IMR-90 (cell line): Measurements from ENCODE around the gene MYCBP2. TPM values are rescaled to one million over a fixed set of nuclear protein-coding genes. Genes with fewer than 3 reads are reported as not detected.

Experiments
- ATAC-seq: fragments of 200-7000 bp; cut with Tn5 transposase; 2 replicates; pipeline ENCODE4 v1.9.1; 2020; ENCODE audit warnings: low read depth, mild to moderate bottlenecking, moderate library complexity
- BruUV-seq: library from RNA; stranded (reverse); fragments of 400-500 nt; replicated peaks from 2 replicates; lab custom pipeline; 2021; lab: Mats Ljungman, UMichigan
- CTCF ChIA-PET: fragments of 300-600 bp; formaldehyde crosslinking; extraction: SDS; loops from one replicate; lab custom pipeline; 2021; ENCODE audit warnings: antibody characterized with exemption; lab: Yijun Ruan, JAX
- POLR2A ChIA-PET: fragments of 300-600 bp; sonication (Branson Sonifier 250); formaldehyde crosslinking; loops from one replicate; lab custom pipeline; 2022; ENCODE audit warnings: antibody characterized with exemption; ENCODE audit not compliant: unreplicated experiment; lab: Charles Lee
- DNase-seq: peaks from one replicate; pipeline ENCODE4 v3.0.0; 2013
- H2AFZ ChIP-seq: replicated peaks from 2 replicates; pipeline ENCODE3; 2013; ENCODE audit warnings: low read length, mild to moderate bottlenecking; ENCODE audit not compliant: poor library complexity
- H2AK5ac ChIP-seq: 2 replicates; pipeline ENCODE4 v1.6.1; 2013; ENCODE audit warnings: low read depth, low read length, inconsistent platforms
- H2AK9ac ChIP-seq: replicated peaks from 2 replicates; pipeline ENCODE3; 2013; ENCODE audit warnings: mild to moderate bottlenecking, low read depth, low read length, moderate library complexity; ENCODE audit not compliant: poor library complexity
- H2BK120ac ChIP-seq: 2 replicates; pipeline ENCODE4 v1.6.1; 2013; ENCODE audit warnings: low read depth, low read length, inconsistent platforms
- H2BK15ac ChIP-seq: 3 replicates; pipeline ENCODE4 v1.6.1; 2013; ENCODE audit warnings: low read depth, low read length, inconsistent platforms
- H2BK20ac ChIP-seq: 2 replicates; pipeline ENCODE4 v1.6.1; 2013; ENCODE audit warnings: low read depth, mild to moderate bottlenecking, inconsistent platforms, low read length, moderate library complexity
- H2BK5ac ChIP-seq: 2 replicates; pipeline ENCODE4 v1.6.1; 2013; ENCODE audit warnings: mild to moderate bottlenecking, low read depth, low read length, inconsistent platforms; ENCODE audit not compliant: poor library complexity, severe bottlenecking
- H3K14ac ChIP-seq: replicated peaks from 2 replicates; pipeline ENCODE4 v1.6.1; 2013; ENCODE audit warnings: low read depth, low read length, inconsistent platforms
- H3K18ac ChIP-seq: 2 replicates; pipeline ENCODE4 v1.6.1; 2013; ENCODE audit warnings: low read depth, low read length, control low read depth
- H3K23ac ChIP-seq: 2 replicates; pipeline ENCODE4 v1.6.1; 2013; ENCODE audit warnings: low read depth, low read length, inconsistent platforms
- H3K27ac ChIP-seq: 2 replicates; pipeline ENCODE4 v1.5.1; 2013; ENCODE audit warnings: mild to moderate bottlenecking, control low read depth, low read length; ENCODE audit not compliant: insufficient read depth
- H3K27me3 ChIP-seq: 2 replicates; pipeline ENCODE4 v1.6.1; 2013; ENCODE audit warnings: low read length; ENCODE audit not compliant: control insufficient read depth, insufficient read depth
- H3K36me3 ChIP-seq: 2 replicates; pipeline ENCODE4 v1.6.1; 2013; ENCODE audit warnings: low read length, mixed read lengths; ENCODE audit not compliant: control insufficient read depth, insufficient read depth
- H3K4ac ChIP-seq: 2 replicates; pipeline ENCODE4 v1.6.1; 2013; ENCODE audit warnings: low read depth, low read length, inconsistent platforms
- H3K4me1 ChIP-seq: 2 replicates; pipeline ENCODE4 v1.6.1; 2013; ENCODE audit warnings: low read length, mixed read lengths; ENCODE audit not compliant: control insufficient read depth, insufficient read depth
- H3K4me2 ChIP-seq: 2 replicates; pipeline ENCODE4 v1.6.1; 2013; ENCODE audit warnings: low read depth, mild to moderate bottlenecking, control low read depth, low read length, moderate library complexity
- H3K4me3 ChIP-seq: 2 replicates; pipeline ENCODE4 v1.5.1; 2013; ENCODE audit warnings: low read depth, mild to moderate bottlenecking, control low read depth, low read length, moderate library complexity; ENCODE audit not compliant: insufficient read depth
- H3K56ac ChIP-seq: 2 replicates; pipeline ENCODE4 v1.6.1; 2013; ENCODE audit warnings: low read length, inconsistent platforms; ENCODE audit not compliant: insufficient read depth; ENCODE audit errors: extremely low read depth
- H3K79me1 ChIP-seq, 2 experiments: 2 replicates each; pipeline ENCODE4 v1.6.1; 2013; ENCODE audit warnings: low read length in 2 of 2, inconsistent platforms in 1 of 2, low read depth in 1 of 2
- H3K9ac ChIP-seq: 2 replicates; pipeline ENCODE4 v1.6.1; 2013; ENCODE audit warnings: low read depth, low read length, control low read depth
- H3K9me1 ChIP-seq: 2 replicates; pipeline ENCODE4 v1.6.1; 2013; ENCODE audit warnings: low read length, inconsistent platforms; ENCODE audit not compliant: insufficient read depth
- H3K9me3 ChIP-seq: 2 replicates; pipeline ENCODE4 v1.6.1; 2013; ENCODE audit warnings: low read length; ENCODE audit not compliant: control insufficient read depth, insufficient read depth
- H4K20me1 ChIP-seq: 2 replicates; pipeline ENCODE4 v1.6.1; 2013; ENCODE audit warnings: low read length, inconsistent platforms; ENCODE audit not compliant: insufficient read depth
- H4K5ac ChIP-seq: 2 replicates; pipeline ENCODE4 v1.6.1; 2013; ENCODE audit warnings: mild to moderate bottlenecking, low read depth, low read length, control low read depth
- H4K8ac ChIP-seq, 2 experiments: 2 replicates each; pipeline ENCODE4 v1.6.1; 2013; ENCODE audit warnings: low read depth in 2 of 2, low read length in 2 of 2, control low read depth in 1 of 2, inconsistent platforms in 1 of 2
- H4K91ac ChIP-seq: 2 replicates; pipeline ENCODE4 v1.6.1; 2013; ENCODE audit warnings: low read depth, low read length, inconsistent platforms; ENCODE audit not compliant: insufficient read depth
- MAFK ChIP-seq: IDR thresholded peaks from 2 replicates; pipeline ENCODE4 v1.6.1; 2012; ENCODE audit warnings: low read depth, low read length, improper control_type of control experiment
- MAZ ChIP-seq: IDR thresholded peaks from 2 replicates; pipeline ENCODE4 v1.6.1; 2012; ENCODE audit warnings: low read depth, mild to moderate bottlenecking, low read length, improper control_type of control experiment, moderate library complexity, borderline replicate concordance
- MXI1 ChIP-seq: IDR thresholded peaks from 2 replicates; pipeline ENCODE4 v1.6.1; 2012; ENCODE audit warnings: low read depth, mild to moderate bottlenecking, low read length, moderate library complexity, borderline replicate concordance
- RAD21 ChIP-seq: IDR thresholded peaks from 2 replicates; pipeline ENCODE4 v1.6.1; 2012; ENCODE audit warnings: low read length, improper control_type of control experiment
- RCOR1 ChIP-seq: IDR thresholded peaks from 2 replicates; pipeline ENCODE4 v1.6.1; 2012; ENCODE audit warnings: mild to moderate bottlenecking, low read length, improper control_type of control experiment; ENCODE audit not compliant: insufficient replicate concordance
- SMC3 ChIP-seq: fragments of 150-350 bp; IDR thresholded peaks from 2 replicates; pipeline ENCODE4 v1.6.1; 2016; ENCODE audit warnings: low read depth, mild to moderate bottlenecking, antibody characterized with exemption, low read length, moderate library complexity
- dilution Hi-C: fragments of 300-500 bp; cut with HindIII; formaldehyde crosslinking; loops from one replicate; pipeline ENCODE4 v1.14.3; 2018; ENCODE audit warnings: low sequenced_read_pairs; ENCODE audit not compliant: unreplicated experiment
- in situ Hi-C: fragments of 300-500 bp; cut with MboI; formaldehyde crosslinking; loops from 3 replicates; pipeline ENCODE4 v1.14.3; 2019; ENCODE audit warnings: low sequenced_read_pairs, inconsistent platforms, mixed read lengths
- intact Hi-C: fragments of 100-400 bp; cut with micrococcal nuclease; formaldehyde crosslinking; loops from 2 replicates; pipeline ENCODE4 v1.10.0; 2022
- polyA plus RNA-seq, 3 experiments: library from polyadenylated mRNA; depleted of rRNA; stranded (reverse); fragments of >200 nt; gene quantifications; 2 replicates each; pipeline ENCODE4 v1.2.3, GENCODE V29; 2012; ENCODE audit warnings: low replicate concordance in 1 of 3
- total RNA-seq: library from RNA; depleted of rRNA; stranded (reverse); fragments of >200 nt; gene quantifications from 2 replicates; pipeline ENCODE4 v1.2.3, GENCODE V29; 2012

Gene MYCBP2
- total and polyA plus RNA-seq, 2 of the 4 experiments (the other 2 are of a cell fraction), result 20.1 to 43.2 TPM

DNA sequence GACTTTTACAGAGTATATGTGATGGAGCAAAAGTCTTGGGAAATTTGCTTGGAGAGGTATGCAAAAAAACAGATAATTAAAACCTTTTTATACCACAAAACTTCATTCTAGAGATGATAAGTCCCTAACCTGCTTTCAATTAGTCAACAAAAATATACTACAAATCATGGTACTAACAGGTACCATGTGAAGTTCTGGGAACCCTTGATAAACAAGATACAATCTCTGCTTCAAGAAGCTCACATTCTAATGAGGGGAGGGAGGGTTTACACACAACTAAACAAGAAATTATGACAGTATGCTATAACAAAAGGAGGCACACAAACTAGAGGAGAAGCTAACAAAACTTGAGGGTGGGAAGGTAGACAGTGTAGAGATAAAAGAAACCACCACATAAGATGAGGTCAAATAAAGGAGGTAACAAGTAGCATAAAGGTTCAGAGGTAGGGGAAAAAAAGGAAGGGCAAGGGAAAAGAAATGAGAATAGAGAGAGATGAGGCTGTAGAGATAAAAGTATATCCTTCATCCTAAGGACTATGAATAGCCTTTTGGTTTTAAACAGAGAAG is 91.4 kb downstream of the MYCBP2 start:
- ATAC-seq, result no peak
- intact Hi-C loops, result no loop called here

More for the DNA sequence above, 91.4 kb downstream of the MYCBP2 start:
- Histone ChIP-seq H4K20me1 (no peaks in the 10 kb centered on the region), H3K14ac (no peak overlapping the region), H3K9ac (no peak overlapping the region), H2BK20ac (no peak overlapping the region), H3K56ac (no peak overlapping the region), H3K27me3 (no peaks in the 10 kb centered on the region), H2BK120ac (no peak overlapping the region), H3K4me1 (no peaks in the 10 kb centered on the region), H2AFZ (no peak overlapping the region), H2AK5ac (no peak overlapping the region), H4K5ac (no peak overlapping the region), H3K18ac (no peak overlapping the region), H4K91ac (no peak overlapping the region), H3K9me3 (no peaks in the 10 kb centered on the region), H3K4me2 (no peak overlapping the region), H4K8ac (no peak overlapping the region), H3K79me1 (no peaks in the 10 kb centered on the region; a peak in 2 of 4 replicates), H3K4ac (no peak overlapping the region), H3K4me3 (no peak overlapping the region), H3K36me3 (peaks cover 8% of the 10 kb centered on the region), H3K27ac (no peak overlapping the region), H2BK5ac (no peak overlapping the region), H2BK15ac (no peak overlapping the region), H2AK9ac (no peak overlapping the region), H3K9me1 (peaks cover 3% of the 10 kb centered on the region; the same call in 1 of the 2 replicates), H3K23ac (no peak overlapping the region)
- dilution Hi-C loops (no loop called here), in situ Hi-C loops (no loop called here)
- CTCF ChIA-PET, result interaction anchor here (0.6 kb wide), 1 partner anchor 233 kb away, joined by 8 read pairs; no protein-coding TSS in a partner anchor
- POLR2A ChIA-PET, result no interaction called here
- DNase-seq, result no peak
- no TSS peak for BruUV-seq
- TF ChIP-seq SMC3 (no peak), MXI1 (no peak), RAD21 (no peak), MAZ (no peak), MAFK (no peak), RCOR1 (no peak)
